KOPT-K1 (cell line): Measurements from ENCODE around the gene NIPBL.
"Not testable (repeated sequence)": the region's sequence is repeated elsewhere in the genome, so short reads cannot be mapped to it uniquely, and the experiment has no call there.

ENCODE experiments used
- H3K27ac ChIP-seq: fragments of 200-600 bp; sonication (generic); 2 replicates; pipeline ENCODE4 v1.5.1; 2016; ENCODE audit warnings: antibody characterized with exemption, mild to moderate bottlenecking, low read depth, low read length; ENCODE audit not compliant: poor library complexity, severe bottlenecking
- H3K36me3 ChIP-seq: fragments of 200-600 bp; sonication (generic); 2 replicates; pipeline ENCODE4 v1.5.1; 2017; ENCODE audit warnings: antibody characterized with exemption, mild to moderate bottlenecking, low read length, moderate library complexity; ENCODE audit not compliant: insufficient read depth
- H3K9me3 ChIP-seq: fragments of 200-600 bp; sonication (generic); 2 replicates; pipeline ENCODE4 v1.5.1; 2017; ENCODE audit warnings: antibody characterized with exemption, low read length, mild to moderate bottlenecking; ENCODE audit not compliant: insufficient read depth, poor library complexity, severe bottlenecking

NIPBL gene

GRCh38 chr5:36885566-36886485 lies 9.3 kb downstream of the NIPBL start:
- Histone ChIP-seq H3K27ac (no peak overlapping the region), H3K9me3 (peaks cover 5% of the 10 kb centered on the region), H3K36me3 (peaks cover 17% of the 10 kb centered on the region)

- peaks cover 25% of the 10 kb centered on the region for H3K36me3 ChIP-seq
- H3K27ac ChIP-seq: no peak overlapping the region
- H3K9me3 ChIP-seq: peaks cover 12% of the 10 kb centered on the region
These were observed 10.2 kb downstream of the NIPBL start for GRCh38 chr5:36886791-36887190.

GRCh38 chr5:36887532-36887931 lies 11.0 kb downstream of the NIPBL start:
- H3K36me3 ChIP-seq: peaks cover 25% of the 10 kb centered on the region
- peaks cover 15% of the 10 kb centered on the region for H3K9me3 ChIP-seq
- H3K27ac ChIP-seq: no peak overlapping the region

- Histone ChIP-seq H3K9me3 (peaks cover 15% of the 10 kb centered on the region), H3K27ac (no peak overlapping the region), H3K36me3 (peaks cover 25% of the 10 kb centered on the region)
These were observed 11.7 kb downstream of the NIPBL start for GRCh38 chr5:36888303-36888702.

DNA sequence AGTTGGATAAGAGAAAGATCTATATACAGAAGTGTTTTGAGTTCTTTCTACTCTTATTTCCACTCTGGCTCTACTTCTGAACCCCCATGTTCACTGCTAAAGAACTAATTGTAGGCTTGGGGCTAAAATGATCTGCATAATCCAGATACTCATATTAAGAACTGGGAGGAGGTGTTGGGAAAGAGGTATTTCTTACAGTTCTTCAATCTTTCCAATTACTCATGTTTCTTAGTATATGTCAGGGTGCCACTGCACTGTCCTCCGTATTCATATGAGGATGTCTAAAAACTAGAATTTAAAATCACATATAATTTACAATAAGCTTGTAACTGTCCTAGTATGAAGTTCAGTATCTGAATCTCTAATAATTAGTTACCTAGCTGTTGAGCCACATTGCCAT lies 12.7 kb downstream of the NIPBL start:
- H3K9me3 ChIP-seq: peaks cover 15% of the 10 kb centered on the region
- H3K36me3 ChIP-seq: peaks cover 25% of the 10 kb centered on the region
- no peak overlapping the region for H3K27ac ChIP-seq

DNA sequence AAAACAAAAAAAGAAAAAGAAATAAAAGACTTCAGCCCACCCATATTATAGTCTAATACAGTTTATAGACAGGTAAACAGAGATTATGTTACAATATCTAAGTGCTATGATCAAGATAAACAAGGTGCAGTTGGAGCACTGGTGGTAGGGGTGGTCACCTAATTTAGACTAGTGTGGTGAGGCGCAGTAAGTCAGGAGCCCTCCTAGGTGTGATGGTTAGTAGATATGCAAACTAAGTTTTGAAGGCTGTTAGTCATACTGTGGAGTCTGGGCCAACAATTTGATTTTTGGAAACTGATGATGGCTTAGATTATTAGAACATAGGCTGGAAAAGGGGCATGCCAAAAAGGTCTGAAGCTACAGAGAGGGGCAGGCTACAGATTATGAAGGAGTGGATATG lies 14.7 kb downstream of the NIPBL start:
- peaks cover 12% of the 10 kb centered on the region for H3K36me3 ChIP-seq

GRCh38 chr5:36892085-36892830 lies 15.7 kb downstream of the NIPBL start:
- H3K36me3 ChIP-seq: peaks cover 12% of the 10 kb centered on the region
- not testable (repeated sequence) for H3K27ac ChIP-seq
- peaks cover 15% of the 10 kb centered on the region for H3K9me3 ChIP-seq

More for the DNA sequence above, 14.7 kb downstream of the NIPBL start:
- Histone ChIP-seq H3K27ac (no peak overlapping the region), H3K9me3 (peaks cover 15% of the 10 kb centered on the region)

- H3K36me3 ChIP-seq: peaks cover 12% of the 10 kb centered on the region
- H3K9me3 ChIP-seq: peaks cover 15% of the 10 kb centered on the region
- H3K27ac ChIP-seq: no peak overlapping the region
These were observed 18.4 kb downstream of the NIPBL start for GRCh38 chr5:36894954-36895353.

DNA sequence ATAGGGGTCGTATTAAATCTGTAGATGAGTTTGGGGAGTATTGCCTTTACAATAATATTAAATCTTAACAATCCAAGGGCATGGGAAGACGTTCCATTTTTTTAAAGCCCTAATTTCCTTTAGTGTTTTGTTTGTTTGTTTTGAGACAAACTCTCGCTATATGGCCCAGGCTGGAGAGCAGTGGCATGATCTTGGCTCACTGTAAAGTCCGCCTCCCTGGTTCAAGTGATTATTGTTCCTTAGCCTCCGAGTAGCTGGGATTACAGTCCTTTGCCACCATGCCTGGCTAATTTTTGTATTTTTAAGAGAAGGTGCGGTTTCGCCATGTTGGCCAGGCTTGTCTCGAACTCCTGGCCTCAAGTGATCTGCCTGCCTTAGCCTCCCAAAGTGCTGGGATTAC lies 19.9 kb downstream of the NIPBL start:
- Histone ChIP-seq H3K36me3 (peaks cover 9% of the 10 kb centered on the region; the same call in 1 of the 2 replicates), H3K9me3 (peaks cover 19% of the 10 kb centered on the region), H3K27ac (no peak overlapping the region)

- peaks cover 7% of the 10 kb centered on the region; the same call in 1 of the 2 replicates for H3K36me3 ChIP-seq
- peaks cover 24% of the 10 kb centered on the region for H3K9me3 ChIP-seq
- no peak overlapping the region for H3K27ac ChIP-seq
These were observed 21.0 kb downstream of the NIPBL start for GRCh38 chr5:36897616-36898015.

DNA sequence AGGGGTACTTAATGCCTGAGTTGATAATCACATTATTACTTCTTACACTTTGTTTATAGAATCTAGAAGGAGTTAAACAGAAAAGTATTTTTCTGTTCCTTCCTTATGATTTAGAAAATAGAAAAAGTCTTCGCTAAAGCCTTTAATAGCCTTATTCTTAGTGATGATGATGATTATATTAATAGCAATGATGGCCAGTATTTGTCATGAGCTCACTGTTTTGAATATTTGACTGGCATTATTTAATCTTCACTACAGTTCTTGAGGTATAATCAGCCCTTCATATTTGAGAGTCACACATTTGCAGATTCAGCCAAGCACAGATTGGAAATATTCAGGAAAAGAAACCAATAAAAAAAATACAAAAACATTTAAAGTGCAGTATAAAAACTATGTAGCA lies 23.3 kb downstream of the NIPBL start:
- no peak overlapping the region for H3K27ac ChIP-seq
- peaks cover 30% of the 10 kb centered on the region for H3K9me3 ChIP-seq
- H3K36me3 ChIP-seq: peaks cover 7% of the 10 kb centered on the region; the same call in 1 of the 2 replicates

DNA sequence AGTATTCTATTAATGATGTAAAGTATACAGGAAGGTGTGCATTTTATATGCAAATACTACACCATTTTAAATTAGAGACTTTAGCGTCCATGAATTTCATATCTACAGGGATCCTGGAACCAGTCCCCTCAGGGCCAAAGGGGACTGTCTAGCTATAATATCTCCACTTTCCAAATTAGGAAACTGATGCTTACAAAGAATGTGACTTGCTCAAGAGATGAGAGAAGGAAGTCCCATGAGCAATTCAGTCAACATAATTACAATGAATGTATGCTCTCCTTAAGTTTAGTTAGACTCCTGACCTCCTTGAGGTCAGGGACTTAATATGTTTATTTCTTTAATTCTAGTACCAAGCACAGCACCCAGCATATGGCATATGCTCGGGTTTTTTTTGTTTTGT lies 23.7 kb downstream of the NIPBL start:
- Histone ChIP-seq H3K27ac (no peak overlapping the region), H3K36me3 (peaks cover 7% of the 10 kb centered on the region; the same call in 1 of the 2 replicates), H3K9me3 (peaks cover 33% of the 10 kb centered on the region)

GRCh38 chr5:36901077-36901476 lies 24.5 kb downstream of the NIPBL start:
- not testable (repeated sequence) for H3K27ac ChIP-seq, H3K36me3 ChIP-seq
- peaks cover 34% of the 10 kb centered on the region for H3K9me3 ChIP-seq

- Histone ChIP-seq H3K9me3 (peaks cover 34% of the 10 kb centered on the region), H3K27ac (no peak overlapping the region), H3K36me3 (peaks cover 7% of the 10 kb centered on the region; the same call in 1 of the 2 replicates)
These were observed 25.3 kb downstream of the NIPBL start for GRCh38 chr5:36901856-36902255.

DNA sequence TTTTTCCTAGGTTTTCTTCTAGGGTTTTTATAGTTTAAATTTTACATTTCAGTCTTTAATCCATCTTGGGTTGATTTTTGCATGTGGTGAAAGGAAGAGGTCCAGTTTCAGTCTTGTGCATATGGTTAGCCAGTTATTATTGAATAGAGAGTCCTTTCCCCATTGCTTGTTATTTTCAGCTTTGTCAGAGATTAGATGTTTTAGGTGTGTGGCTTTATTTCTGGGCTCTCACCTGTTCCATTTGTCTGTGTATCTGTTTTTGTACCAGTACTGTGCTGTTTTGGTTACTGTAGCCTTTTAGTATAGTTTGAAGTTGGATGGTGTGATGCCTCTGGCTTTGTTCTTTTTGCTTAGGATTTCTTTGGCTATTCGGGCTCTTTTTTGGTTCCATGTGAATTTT lies 25.8 kb downstream of the NIPBL start:
- H3K36me3 ChIP-seq: peaks cover 7% of the 10 kb centered on the region; the same call in 1 of the 2 replicates
- H3K9me3 ChIP-seq: peaks cover 34% of the 10 kb centered on the region
- no peak overlapping the region for H3K27ac ChIP-seq
